ENCODE results near the gene LRTM2.

- no peak for TF ChIP-seq CTCF (IDR thresholded peaks at IDR 0.05)
- no peak for TF ChIP-seq POLR2A (IDR thresholded peaks at IDR 0.05)
Observed at GRCh38 chr12:1846421-1847405, 26.3 kb downstream of the LRTM2 start.
